Measurements from ENCODE around the gene BDH1. TPM values are rescaled to one million over a fixed set of nuclear protein-coding genes. Genes with fewer than 3 reads are reported as not detected.
"Not testable (repeated sequence)": the region's sequence is repeated elsewhere in the genome, so short reads cannot be mapped to it uniquely, and the experiment has no call there.

BDH1 gene
- total RNA-seq, 1 donor from 2014 or later, result not detected

- no peaks in the 10 kb centered on the region for H3K9me3 ChIP-seq
- peaks cover 0 to 2% of the 10 kb centered on the region in 2 donors for H3K36me3 ChIP-seq
- no peak overlapping the region for H3K27ac ChIP-seq
- intact Hi-C loops (cut with DNase I), result no loop called here
- TF ChIP-seq CTCF (IDR thresholded peaks at IDR 0.05), result no peak
- no peaks in the 10 kb centered on the region for H3K27me3 ChIP-seq
- no peak overlapping the region for H3K4me3 ChIP-seq
- H3K4me1 ChIP-seq, result no peaks in the 10 kb centered on the region
- no peak for DNase-seq (ENCODE audit: low spot score in 2 of 2)
These were observed 36.0 kb upstream of the BDH1 start for GRCh38 chr3:197591816-197592215.

- H3K4me3 ChIP-seq, result no peak overlapping the region
- no peak for DNase-seq (ENCODE audit: low spot score in 2 of 2)
- H3K27me3 ChIP-seq, result no peaks in the 10 kb centered on the region
- TF ChIP-seq CTCF (IDR thresholded peaks at IDR 0.05), result no peak
- no peaks in the 10 kb centered on the region for H3K9me3 ChIP-seq
- peaks cover 0 to 2% of the 10 kb centered on the region in 2 donors for H3K36me3 ChIP-seq
- intact Hi-C loops (cut with DNase I), result no loop called here
- H3K4me1 ChIP-seq, result no peaks in the 10 kb centered on the region
- no peak overlapping the region for H3K27ac ChIP-seq
These were observed 34.7 kb upstream of the BDH1 start for GRCh38 chr3:197590313-197590962.

DNA sequence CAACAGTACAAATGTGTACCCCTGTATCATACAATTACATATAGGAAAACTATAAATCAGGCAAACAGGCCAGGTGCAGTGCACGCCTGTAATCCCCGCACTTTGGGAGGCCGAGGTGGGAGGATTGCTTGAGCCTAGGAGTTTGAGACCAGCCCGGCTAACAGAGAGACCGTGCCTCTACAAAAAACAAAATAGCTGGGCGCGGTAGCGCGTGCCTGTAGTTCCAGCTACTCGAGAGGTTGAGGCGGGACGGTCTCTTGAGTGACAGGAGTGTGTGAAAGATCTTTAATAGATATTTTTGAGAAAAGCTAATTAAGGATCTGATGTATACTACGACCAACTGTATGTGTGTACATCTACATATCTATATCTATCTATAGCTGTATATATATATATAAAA is 33.8 kb upstream of the BDH1 start:
- no peak overlapping the region for H3K4me3 ChIP-seq
- H3K36me3 ChIP-seq, result peaks cover 0 to 2% of the 10 kb centered on the region in 2 donors
- H3K27me3 ChIP-seq, result no peaks in the 10 kb centered on the region
- no peak overlapping the region for H3K27ac ChIP-seq
- DNase-seq (ENCODE audit: low spot score in 2 of 2), result no peak
- intact Hi-C loops (cut with DNase I), result no loop called here
- H3K4me1 ChIP-seq, result no peaks in the 10 kb centered on the region
- no peak for TF ChIP-seq CTCF (IDR thresholded peaks at IDR 0.05)
- no peaks in the 10 kb centered on the region for H3K9me3 ChIP-seq

- DNase-seq (ENCODE audit: low spot score in 2 of 2); H3K36me3 ChIP-seq; H3K4me1 ChIP-seq; H3K27me3 ChIP-seq; H3K9me3 ChIP-seq; H3K27ac ChIP-seq; intact Hi-C loops (cut with DNase I); H3K4me3 ChIP-seq: not testable (repeated sequence)
These were observed 31.0 kb upstream of the BDH1 start for GRCh38 chr3:197586768-197587167.

- H3K9me3 ChIP-seq, result no peaks in the 10 kb centered on the region
- no peak for DNase-seq (ENCODE audit: low spot score in 2 of 2)
- TF ChIP-seq CTCF (IDR thresholded peaks at IDR 0.05), result no peak
- H3K27me3 ChIP-seq, result no peaks in the 10 kb centered on the region
- no peaks in the 10 kb centered on the region for H3K36me3 ChIP-seq
- no peaks in the 10 kb centered on the region for H3K4me1 ChIP-seq
- intact Hi-C loops (cut with DNase I), result no loop called here
- no peak overlapping the region for H3K27ac ChIP-seq
- no peak overlapping the region for H3K4me3 ChIP-seq
These were observed 30.4 kb upstream of the BDH1 start for GRCh38 chr3:197586181-197586580.

GRCh38 chr3:197584733-197585132 is 29.0 kb upstream of the BDH1 start:
- Histone ChIP-seq H3K27me3 (no peaks in the 10 kb centered on the region), H3K4me1 (no peaks in the 10 kb centered on the region), H3K4me3 (no peak overlapping the region), H3K27ac (no peak overlapping the region), H3K9me3 (no peaks in the 10 kb centered on the region), H3K36me3 (no peaks in the 10 kb centered on the region)
- DNase-seq (ENCODE audit: low spot score in 2 of 2), result no peak
- TF ChIP-seq CTCF (IDR thresholded peaks at IDR 0.05), result no peak
- intact Hi-C loops (cut with DNase I), result no loop called here
